Ovary (tissue), 3 donors: ENCODE measurements around the gene KCNIP1.

ENCODE experiments used
- POLR2A ChIP-seq: fragments of 450-650 bp; IDR thresholded peaks from one replicate; pipeline ENCODE4 v1.6.1; 2017; ENCODE audit warnings: antibody characterized with exemption, mild to moderate bottlenecking, moderate library complexity
- TF ChIP-seq, protein P1 (sequence below), 3 donors: fragments of 450-650 bp in 2 of 3; fragments of 200-600 bp in 1 of 3; IDR thresholded peaks; one replicate each; pipeline versions ENCODE4 v1.5.1 to v1.8.0; 2016 to 2022; ENCODE audit warnings: antibody characterized with exemption in 3 of 3, mild to moderate bottlenecking in 1 of 3
- donor health status: DM: no; HTN: no; CAD: no.

DNA sequence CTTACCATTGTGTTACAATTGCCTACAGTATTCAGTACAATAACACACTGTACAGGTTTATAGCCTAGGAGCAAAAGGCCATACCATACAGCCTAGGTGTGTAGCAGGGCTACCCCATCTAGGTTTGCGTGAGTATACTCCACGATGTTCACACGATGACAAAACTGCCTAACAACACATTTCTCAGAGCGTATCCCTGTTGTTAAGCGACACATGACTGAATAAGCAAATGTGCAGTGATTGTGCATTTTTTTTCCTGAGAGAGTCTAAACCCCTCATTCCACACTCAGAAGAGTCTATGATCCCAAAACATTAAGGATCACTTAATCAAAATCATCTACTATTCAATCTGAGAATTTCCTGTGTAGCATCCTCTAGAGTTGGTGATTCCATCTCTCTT is 211.3 kb downstream of the KCNIP1 start:
- TF ChIP-seq, protein P1, sequence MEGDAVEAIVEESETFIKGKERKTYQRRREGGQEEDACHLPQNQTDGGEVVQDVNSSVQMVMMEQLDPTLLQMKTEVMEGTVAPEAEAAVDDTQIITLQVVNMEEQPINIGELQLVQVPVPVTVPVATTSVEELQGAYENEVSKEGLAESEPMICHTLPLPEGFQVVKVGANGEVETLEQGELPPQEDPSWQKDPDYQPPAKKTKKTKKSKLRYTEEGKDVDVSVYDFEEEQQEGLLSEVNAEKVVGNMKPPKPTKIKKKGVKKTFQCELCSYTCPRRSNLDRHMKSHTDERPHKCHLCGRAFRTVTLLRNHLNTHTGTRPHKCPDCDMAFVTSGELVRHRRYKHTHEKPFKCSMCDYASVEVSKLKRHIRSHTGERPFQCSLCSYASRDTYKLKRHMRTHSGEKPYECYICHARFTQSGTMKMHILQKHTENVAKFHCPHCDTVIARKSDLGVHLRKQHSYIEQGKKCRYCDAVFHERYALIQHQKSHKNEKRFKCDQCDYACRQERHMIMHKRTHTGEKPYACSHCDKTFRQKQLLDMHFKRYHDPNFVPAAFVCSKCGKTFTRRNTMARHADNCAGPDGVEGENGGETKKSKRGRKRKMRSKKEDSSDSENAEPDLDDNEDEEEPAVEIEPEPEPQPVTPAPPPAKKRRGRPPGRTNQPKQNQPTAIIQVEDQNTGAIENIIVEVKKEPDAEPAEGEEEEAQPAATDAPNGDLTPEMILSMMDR (IDR thresholded peaks at IDR 0.05), result no peak
- no peak for TF ChIP-seq POLR2A
